Gastrocnemius medialis (tissue), 4 donors: ENCODE measurements around the gene CCR3.

Experiments used
- CTCF ChIP-seq, 5 experiments: fragments of 450-650 bp in 3 of 5; fragments of 200-600 bp in 2 of 5; sonication (generic) in 2 of 5; IDR thresholded peaks in 4 of 5; conservative IDR thresholded peaks in 1 of 5; 1 replicate in 4 of 5; 2 replicates in 1 of 5; pipeline ENCODE4 v1.5.1; 2016 to 2019; ENCODE audit warnings: antibody characterized with exemption in 5 of 5, mild to moderate bottlenecking in 3 of 5, moderate library complexity in 3 of 5
- POLR2A ChIP-seq, 2 donors: fragments of 450-650 bp; IDR thresholded peaks; one replicate each; pipeline ENCODE4 v1.6.1; 2017; ENCODE audit warnings: antibody characterized with exemption in 2 of 2, mild to moderate bottlenecking in 2 of 2, moderate library complexity in 2 of 2

GRCh38 chr3:46270474-46270873 lies 28.2 kb downstream of the CCR3 start:
- TF ChIP-seq CTCF (IDR thresholded peaks at IDR 0.05 in 4 of 5, conservative IDR thresholded peaks at IDR 0.05 in 1 of 5), result no peak
- no peak for TF ChIP-seq POLR2A (IDR thresholded peaks at IDR 0.05)
